Measurements from ENCODE around the gene NTNG1.

NTNG1 gene

DNA sequence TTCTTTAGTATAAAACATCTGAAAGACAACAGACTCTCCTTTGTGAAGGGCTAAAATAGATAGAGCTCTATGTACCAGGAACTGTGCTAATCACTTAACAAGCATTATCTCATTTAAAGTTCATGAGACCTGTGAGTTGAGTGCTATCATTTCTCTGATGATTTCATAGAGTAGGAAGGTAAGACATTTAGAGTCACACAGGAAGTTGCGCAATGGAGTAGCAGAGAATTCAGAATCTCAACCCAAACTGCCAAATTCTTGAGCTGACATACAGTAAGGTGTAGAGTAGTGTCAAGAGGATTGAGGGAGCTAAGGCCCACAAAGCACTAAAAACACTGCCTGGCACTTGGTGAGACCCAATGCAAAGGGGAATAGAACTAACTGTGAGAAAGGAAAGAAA, 384.3 kb downstream of the NTNG1 start:
- no peak for DNase-seq

DNA sequence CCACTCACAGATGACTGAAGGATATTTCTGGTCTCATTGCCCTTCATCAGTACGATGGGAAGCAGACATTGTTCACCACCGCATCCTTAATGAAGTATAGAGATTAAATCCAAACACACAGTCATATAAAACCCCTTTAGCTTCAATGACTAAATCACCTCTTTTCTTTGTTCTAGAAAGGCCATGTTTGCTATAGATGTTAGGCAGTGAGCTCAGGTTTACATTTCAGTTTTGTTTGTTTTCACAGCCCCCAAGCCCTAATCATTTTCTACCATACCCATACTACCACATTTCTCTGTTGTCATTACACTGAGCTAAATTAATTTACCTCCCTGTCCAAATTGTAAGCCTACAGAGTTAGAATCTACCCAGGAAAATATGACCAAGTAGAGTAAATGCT, 385.1 kb downstream of the NTNG1 start:
- peak; percentile 72 for DNase-seq

DNA sequence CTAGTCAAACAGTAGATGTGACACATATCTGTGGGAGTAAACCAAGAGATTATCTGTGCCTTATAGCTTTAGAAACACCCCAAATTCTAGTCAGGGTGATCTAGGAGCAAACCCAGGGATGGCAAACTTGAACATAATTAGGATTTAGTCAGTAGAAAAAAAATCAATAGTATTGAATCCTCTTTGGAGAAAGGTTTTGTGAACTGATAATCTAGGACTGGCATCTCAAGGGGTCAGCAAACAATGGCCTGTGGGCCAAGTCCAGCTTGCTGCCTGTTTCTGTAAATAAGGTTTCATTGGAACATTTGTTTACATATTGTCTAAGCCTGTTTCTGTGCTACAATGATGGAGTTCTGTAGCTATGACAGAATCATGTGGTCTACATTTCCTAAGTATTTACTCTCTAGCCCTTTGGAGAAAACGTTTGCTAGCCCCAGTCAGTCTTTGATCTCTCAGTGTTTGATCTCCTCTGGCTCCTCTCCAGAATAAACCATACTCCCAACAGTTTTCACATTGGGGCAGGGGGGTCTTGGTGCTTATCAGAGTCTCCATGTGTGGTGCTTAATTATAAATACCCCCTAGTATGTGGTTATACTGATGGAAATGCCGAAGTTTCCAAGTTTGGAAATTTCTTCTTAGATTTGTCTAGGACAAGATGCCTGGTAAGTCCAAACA, 385.8 kb downstream of the NTNG1 start:
- peak; percentile 28 for DNase-seq

DNA sequence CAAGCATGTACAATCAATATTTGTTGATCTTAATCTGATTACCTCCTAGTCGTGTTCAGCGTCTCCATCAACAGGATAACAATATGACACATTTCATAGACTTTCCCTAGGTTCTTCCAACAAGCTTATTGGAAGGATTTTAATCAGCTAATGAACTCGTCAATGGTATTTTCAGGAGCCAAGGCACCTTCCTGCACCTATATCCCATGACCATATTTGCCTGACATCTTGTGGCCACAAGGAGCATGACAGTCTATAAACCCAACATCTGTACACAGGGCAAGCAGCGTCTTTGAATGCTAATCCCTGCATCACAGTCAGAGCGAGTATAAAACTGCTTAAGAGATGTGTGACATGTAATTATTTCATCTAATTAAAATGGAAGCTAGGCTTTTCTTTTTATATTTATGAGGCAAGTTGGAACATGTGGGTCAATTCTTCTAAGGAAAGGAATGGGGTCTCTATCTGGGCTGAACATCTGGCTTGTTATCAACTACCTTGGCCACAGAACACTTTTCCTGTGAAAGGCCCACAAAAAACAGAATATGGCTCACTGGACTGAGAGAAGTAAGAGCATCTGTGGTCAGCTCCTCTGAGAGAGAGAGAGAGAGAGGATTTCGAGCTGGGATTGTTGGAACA, 388.8 kb downstream of the NTNG1 start:
- peak; percentile 75 for DNase-seq

DNA sequence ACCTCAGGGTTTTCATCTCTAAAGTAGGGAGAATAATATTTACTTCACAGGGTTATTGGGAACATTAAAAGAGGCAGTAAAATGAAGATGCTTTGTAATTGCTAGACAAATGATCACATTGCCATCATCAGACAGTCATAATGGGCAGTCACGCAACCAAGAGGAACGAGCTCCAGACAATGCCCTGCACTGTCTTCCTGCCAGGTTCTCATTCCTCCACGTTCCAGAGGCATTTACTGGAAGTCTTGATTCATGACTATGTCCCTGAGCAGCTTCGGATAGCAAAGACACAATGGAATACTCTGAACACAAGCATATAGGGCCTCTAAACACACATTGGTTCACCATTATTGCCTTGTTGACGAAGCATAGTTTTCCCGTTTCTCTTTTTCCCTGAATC, 389.7 kb downstream of the NTNG1 start:
- peak; percentile 38 for DNase-seq

DNA sequence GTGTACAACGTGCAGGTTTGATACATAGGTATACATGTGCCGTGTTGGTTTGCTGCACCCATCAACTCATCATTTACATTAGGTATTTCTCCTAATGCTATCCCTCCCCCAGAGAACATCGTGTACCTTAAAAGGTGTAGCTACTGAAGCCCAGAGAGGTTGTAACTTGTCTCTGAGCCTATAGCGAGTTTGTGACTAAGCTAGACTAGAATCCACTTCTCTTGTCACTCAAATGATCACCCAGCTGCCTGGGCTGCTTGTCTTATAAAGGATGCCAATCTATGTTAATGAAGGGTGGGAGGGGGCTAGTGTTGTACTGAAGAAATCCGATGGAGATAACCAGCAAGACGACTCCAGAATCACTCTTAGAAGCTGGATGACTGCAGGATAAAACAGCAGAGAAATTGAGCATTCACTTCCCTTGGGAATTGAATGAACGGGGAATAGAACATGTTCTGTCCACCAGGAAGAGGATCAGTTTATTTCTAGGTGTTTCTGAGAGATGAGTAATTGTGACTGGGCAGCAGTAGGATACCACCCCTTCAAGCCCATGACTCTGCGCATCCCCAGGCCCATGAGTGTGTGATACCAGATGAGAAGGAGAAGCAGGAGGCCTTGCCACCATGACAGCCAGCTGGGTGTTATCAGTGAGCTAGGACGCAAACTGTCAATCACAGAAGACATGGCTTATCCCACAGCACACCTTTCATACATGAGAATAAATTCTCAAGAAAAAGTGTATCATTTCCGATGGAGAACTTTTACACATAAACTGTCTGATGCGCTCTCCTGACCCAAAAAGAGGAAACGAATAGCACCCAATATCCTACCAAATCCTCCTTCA, 390.4 kb downstream of the NTNG1 start:
- no peak for DNase-seq

DNA sequence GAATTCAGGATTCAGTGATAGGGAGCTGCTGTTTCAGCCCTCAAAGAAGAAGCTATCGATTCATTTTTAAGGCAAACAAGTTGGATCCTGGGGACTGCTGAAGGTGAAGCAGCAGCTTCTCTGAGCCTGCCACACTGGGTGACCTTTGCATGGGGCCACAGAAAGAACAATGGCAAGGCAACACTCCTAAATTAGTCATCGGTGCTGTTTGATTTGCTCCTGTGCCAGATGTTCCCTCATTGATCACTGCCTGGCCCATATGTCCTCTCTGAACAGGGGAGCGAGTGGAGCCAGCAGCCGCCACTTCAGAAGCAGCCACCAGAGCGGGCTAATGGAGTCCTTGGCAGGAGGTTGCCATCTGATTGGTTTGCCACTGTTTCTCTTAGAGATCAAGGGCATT, 391.5 kb downstream of the NTNG1 start:
- peak; percentile 84 for DNase-seq

Data from SHP77 treated with DMSO at 0.1 percent for 48 hours (cell line).